Cardiac fibroblast (primary cell): Measurements from ENCODE around the gene SIDT1.

Experiments used
- DNase-seq, 2 donors: peaks; one replicate each; pipeline versions ENCODE4 v3.0.0 to v3.0.0-alpha.2; 2010; ENCODE audit warnings: low read depth in 2 of 2
- H3K4me3 ChIP-seq, 2 donors: replicated peaks in 1 of 2; 1 replicate in 1 of 2; 2 replicates in 1 of 2; pipeline ENCODE4 v1.5.1; 2011; ENCODE audit warnings: low read depth in 2 of 2, low read length in 2 of 2, mild to moderate bottlenecking in 2 of 2, moderate library complexity in 1 of 2
- TF ChIP-seq, protein P1 (sequence below): IDR thresholded peaks from one replicate; pipeline ENCODE4 v1.5.1; 2011; ENCODE audit warnings: low read depth, mild to moderate bottlenecking, low read length, inconsistent platforms

SIDT1 gene

GRCh38 chr3:113501597-113501996, 30.8 kb upstream of the SIDT1 start:
- DNase-seq = no peak
- H3K4me3 ChIP-seq = no peak overlapping the region
- TF ChIP-seq, protein P1, sequence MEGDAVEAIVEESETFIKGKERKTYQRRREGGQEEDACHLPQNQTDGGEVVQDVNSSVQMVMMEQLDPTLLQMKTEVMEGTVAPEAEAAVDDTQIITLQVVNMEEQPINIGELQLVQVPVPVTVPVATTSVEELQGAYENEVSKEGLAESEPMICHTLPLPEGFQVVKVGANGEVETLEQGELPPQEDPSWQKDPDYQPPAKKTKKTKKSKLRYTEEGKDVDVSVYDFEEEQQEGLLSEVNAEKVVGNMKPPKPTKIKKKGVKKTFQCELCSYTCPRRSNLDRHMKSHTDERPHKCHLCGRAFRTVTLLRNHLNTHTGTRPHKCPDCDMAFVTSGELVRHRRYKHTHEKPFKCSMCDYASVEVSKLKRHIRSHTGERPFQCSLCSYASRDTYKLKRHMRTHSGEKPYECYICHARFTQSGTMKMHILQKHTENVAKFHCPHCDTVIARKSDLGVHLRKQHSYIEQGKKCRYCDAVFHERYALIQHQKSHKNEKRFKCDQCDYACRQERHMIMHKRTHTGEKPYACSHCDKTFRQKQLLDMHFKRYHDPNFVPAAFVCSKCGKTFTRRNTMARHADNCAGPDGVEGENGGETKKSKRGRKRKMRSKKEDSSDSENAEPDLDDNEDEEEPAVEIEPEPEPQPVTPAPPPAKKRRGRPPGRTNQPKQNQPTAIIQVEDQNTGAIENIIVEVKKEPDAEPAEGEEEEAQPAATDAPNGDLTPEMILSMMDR = no peak

DNA sequence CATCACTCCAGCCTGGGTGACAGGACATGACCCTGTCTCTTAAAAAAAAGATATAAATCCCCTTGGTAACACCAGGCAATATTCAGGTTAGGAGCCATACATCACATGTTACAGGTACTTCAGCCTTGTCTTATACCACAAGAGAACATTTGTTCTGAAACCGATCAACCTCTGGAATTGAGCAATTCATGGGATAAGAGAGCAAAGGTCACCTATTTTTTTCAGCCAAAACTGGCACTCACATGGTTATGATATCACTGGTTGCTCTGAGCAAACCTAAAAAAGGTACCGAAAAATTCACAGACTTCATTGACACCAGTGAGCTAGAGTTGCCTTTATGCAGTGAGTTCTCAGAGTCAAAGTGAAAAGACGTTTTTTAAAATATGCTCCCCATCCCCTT, 26.5 kb upstream of the SIDT1 start:
- TF ChIP-seq, protein P1 = no peak
- H3K4me3 ChIP-seq = no peak overlapping the region
- no peak for DNase-seq

DNA sequence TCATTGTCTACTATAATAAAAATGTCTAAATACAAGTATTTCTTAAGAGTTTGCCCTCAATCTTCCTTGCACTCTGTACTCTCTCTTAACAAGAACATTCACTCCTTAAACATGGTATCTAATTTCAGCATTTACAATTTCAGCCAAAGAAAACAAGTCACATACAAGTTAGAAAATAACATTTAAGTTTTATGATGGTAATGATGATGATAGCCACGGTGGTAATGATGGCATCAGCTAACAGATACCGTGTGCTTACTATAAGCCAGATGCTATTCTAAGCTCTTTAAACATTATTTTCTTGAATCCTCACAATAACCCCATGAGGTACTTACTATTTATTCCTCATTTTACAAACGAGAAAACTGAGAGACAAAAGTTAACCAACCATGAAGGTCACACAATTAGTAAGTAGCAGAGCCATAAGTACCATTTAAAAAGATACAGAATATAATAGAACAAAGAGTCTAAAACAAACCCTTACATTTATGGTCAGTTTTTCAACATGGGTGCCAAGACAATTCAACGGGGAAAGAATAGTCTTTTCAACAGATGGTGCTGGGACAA, 24.8 kb upstream of the SIDT1 start:
- no peak overlapping the region for H3K4me3 ChIP-seq
- TF ChIP-seq, protein P1 = no peak
- no peak for DNase-seq

DNA sequence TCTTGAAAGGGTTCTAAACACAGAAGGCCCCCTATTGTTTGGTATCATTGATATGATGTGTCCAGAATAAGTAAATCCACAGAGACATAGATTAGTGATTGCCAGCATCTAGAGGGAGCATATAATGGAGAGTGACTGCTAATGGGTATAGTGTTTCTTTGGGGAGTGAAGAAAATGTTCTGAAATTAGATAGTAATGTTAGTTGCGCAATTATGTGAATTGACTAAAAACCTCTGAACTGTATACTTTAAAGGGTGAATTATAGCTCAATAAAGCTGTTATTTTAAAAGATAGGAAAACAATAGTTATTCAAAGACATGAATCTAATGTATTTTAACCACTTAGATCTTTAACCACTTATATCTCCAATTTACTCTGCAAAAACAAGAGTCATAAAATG, 23.4 kb upstream of the SIDT1 start:
- DNase-seq = no peak
- H3K4me3 ChIP-seq = no peak overlapping the region
- TF ChIP-seq, protein P1 = no peak

DNA sequence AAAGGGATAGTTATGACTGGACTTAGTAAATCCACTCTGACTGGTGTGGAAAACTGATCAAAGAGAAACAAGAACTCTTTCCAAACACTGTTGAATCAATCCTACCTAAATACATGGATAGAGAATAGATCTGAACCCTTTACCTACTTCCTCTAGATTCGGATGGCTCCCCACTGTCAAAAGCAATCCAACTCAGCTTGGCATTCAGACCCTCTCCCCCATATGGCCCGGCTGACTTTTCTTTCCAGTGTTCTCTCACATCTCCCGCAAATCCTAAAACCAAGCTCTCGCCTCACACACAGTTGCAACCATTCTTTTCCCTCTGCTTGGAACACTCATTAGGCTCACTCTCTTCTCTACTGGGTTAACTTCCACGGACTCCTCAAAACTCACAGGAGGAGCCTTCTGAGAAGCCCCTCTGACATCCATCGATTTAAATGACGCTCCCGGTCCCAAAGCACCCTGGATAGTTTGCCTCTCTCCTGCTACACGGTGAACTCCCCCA, 18.0 kb upstream of the SIDT1 start:
- H3K4me3 ChIP-seq = peak overlapping the region; percentile 85 to 88
- peak in 1 of 2 donors; percentile 5 for DNase-seq
- TF ChIP-seq, protein P1 = no peak

DNA sequence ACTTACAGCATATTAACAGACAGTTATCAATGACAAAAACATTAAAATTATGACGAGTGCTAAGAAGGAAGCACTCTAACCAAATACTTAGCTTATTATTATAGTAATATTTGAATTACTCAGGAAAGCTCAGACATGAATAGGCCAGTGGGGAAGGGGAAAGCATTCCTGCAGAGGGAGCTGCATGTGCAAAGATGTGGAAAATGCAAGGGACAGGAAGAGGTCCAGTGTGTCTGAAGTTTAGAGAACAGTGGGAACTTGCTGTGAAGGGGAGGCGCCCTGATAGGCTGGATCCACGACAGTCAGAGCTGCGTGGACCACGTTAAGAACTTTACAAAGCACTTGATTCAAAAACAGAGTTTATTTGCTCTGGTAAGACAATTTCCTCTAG, 16.2 kb upstream of the SIDT1 start:
- no peak overlapping the region for H3K4me3 ChIP-seq
- TF ChIP-seq, protein P1 = no peak
- peak in 1 of 2 donors; percentile 3 for DNase-seq

DNA sequence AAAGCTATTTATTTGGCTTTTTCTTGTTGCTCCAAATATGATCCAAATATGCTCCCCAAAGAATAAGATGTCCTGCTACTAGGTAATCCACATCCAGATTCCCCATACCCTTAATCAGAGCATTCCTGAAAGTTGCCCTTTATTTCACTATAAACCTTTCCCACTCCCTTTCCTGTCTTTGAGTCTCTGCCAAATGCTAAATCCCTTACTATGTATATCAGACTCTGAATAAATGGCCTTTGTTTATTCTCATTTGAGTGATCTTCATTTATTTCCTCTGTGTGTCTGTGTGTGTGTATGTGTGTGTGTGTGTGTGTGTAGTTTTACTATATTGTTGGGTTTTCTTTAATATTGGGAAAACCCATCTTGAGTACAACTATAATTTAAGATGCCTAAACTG, 10.4 kb upstream of the SIDT1 start:
- TF ChIP-seq, protein P1 = no peak
- H3K4me3 ChIP-seq = no peak overlapping the region
- DNase-seq = no peak
